K562 (cell line): ENCODE measurements around the gene PEX5L. TPM values are rescaled to one million over a fixed set of nuclear protein-coding genes. Genes with fewer than 3 reads are reported as not detected.

Experiments
- ATAC-seq: fragments of 200-7000 bp; cut with Tn5 transposase; 3 replicates; pipeline ENCODE4 v1.9.1; 2020; ENCODE audit warnings: moderate library complexity
- BruUV-seq: library from RNA; stranded (reverse); fragments of 400-500 nt; replicated peaks from 2 replicates; lab custom pipeline; 2021; lab: Mats Ljungman, UMichigan
- CTCF ChIA-PET: fragments of 300-600 bp; formaldehyde crosslinking; extraction: SDS; loops from one replicate; lab custom pipeline; 2021; ENCODE audit warnings: low intra/inter-chr PET ratio; lab: Yijun Ruan, JAX
- POLR2A ChIA-PET: fragments of 300-600, 350-650 bp; sonication (Branson Sonifier 250); formaldehyde crosslinking; extraction: SDS; loops from one replicate; lab custom pipeline; 2021; ENCODE audit warnings: antibody characterized with exemption, inconsistent platforms; lab: Yijun Ruan, JAX
- DNase-seq, 4 experiments: peaks; one replicate each; pipeline versions ENCODE4 v3.0.0 to v3.0.0-alpha.2; 2011 to 2018; ENCODE audit warnings: low spot score in 3 of 4, mixed read lengths in 3 of 4; ENCODE audit errors: extremely low read depth in 1 of 4
- FAIRE-seq: peaks from 2 replicates; lab custom pipeline; 2011; peaks lifted over from hg19 to GRCh38; lab: Jason Lieb, UNC
- H2AFZ ChIP-seq: 2 replicates; pipeline ENCODE4 v1.6.0; 2011; ENCODE audit warnings: low read depth, low read length, control low read depth, inconsistent platforms
- H3K27ac ChIP-seq: fragments of 200-600 bp; 3 replicates; pipeline ENCODE4 v1.8.0; 2011; ENCODE audit warnings: low read depth, mild to moderate bottlenecking, control low read depth, inconsistent platforms, low read length, moderate library complexity, mixed read lengths; ENCODE audit errors: extremely low read depth
- H3K27me3 ChIP-seq, 2 experiments: fragments of 300-600 bp in 1 of 2; 2 replicates in 1 of 2; 3 replicates in 1 of 2; pipeline versions ENCODE4 v1.6.0 to v1.8.0; 2011; ENCODE audit warnings: inconsistent platforms in 2 of 2, low read length in 2 of 2, mild to moderate bottlenecking in 1 of 2, mixed read lengths in 1 of 2, moderate library complexity in 1 of 2; ENCODE audit not compliant: control insufficient read depth in 2 of 2, insufficient read depth in 2 of 2
- H3K36me3 ChIP-seq: fragments of 300-600 bp; 3 replicates; pipeline ENCODE4 v1.8.0; 2011; ENCODE audit warnings: mild to moderate bottlenecking, low read length, inconsistent platforms; ENCODE audit not compliant: control insufficient read depth, insufficient read depth
- H3K4me1 ChIP-seq, 2 experiments: fragments of 200-600 bp in 1 of 2; replicated peaks in 1 of 2; 2 replicates in 1 of 2; 3 replicates in 1 of 2; pipeline versions ENCODE4 v1.5.1 to v1.8.0; 2011; ENCODE audit warnings: inconsistent platforms in 2 of 2, low read length in 2 of 2, mild to moderate bottlenecking in 1 of 2, mixed read lengths in 1 of 2, moderate library complexity in 1 of 2; ENCODE audit not compliant: control insufficient read depth in 2 of 2, insufficient read depth in 2 of 2
- H3K4me2 ChIP-seq: 2 replicates; pipeline ENCODE4 v1.6.1; 2011; ENCODE audit warnings: low read length, control low read depth, inconsistent platforms, mixed read lengths; ENCODE audit not compliant: insufficient read depth
- H3K4me3 ChIP-seq: fragments of 200-600 bp; sonication (generic), shearing (Covaris generic); 2 replicates; pipeline ENCODE4 v1.5.1; 2016; ENCODE audit warnings: control low read depth, inconsistent platforms
- H3K79me2 ChIP-seq: fragments of 200-600 bp; 3 replicates; pipeline ENCODE4 v1.8.0; 2011; ENCODE audit warnings: low read length, inconsistent platforms; ENCODE audit not compliant: control insufficient read depth, insufficient read depth
- H3K9ac ChIP-seq, 2 experiments: 2 replicates each; pipeline versions ENCODE4 v1.6.0 to v1.6.1; 2011; ENCODE audit warnings: low read depth in 2 of 2, low read length in 2 of 2, control low read depth in 1 of 2, inconsistent platforms in 1 of 2, mild to moderate bottlenecking in 1 of 2, mixed read lengths in 1 of 2; ENCODE audit not compliant: insufficient read depth in 1 of 2
- H3K9me1 ChIP-seq: one replicate; pipeline ENCODE4 v1.6.0; 2011; ENCODE audit warnings: inconsistent platforms, mild to moderate bottlenecking, low read length, moderate library complexity; ENCODE audit not compliant: control insufficient read depth, insufficient read depth
- H3K9me3 ChIP-seq: replicated peaks from 2 replicates; pipeline ENCODE4 v1.5.1; 2011; ENCODE audit warnings: low read depth, low read length, inconsistent platforms; ENCODE audit not compliant: control insufficient read depth, insufficient read depth
- H4K20me1 ChIP-seq: replicated peaks from 2 replicates; pipeline ENCODE4 v1.6.1; 2011; ENCODE audit warnings: low read length, inconsistent platforms, mixed read lengths; ENCODE audit not compliant: control insufficient read depth, insufficient read depth
- ATF1 ChIP-seq, 2 experiments: fragments of 450-650 bp in 1 of 2; IDR thresholded peaks; 2 replicates each; pipeline ENCODE4 v1.6.1; 2016; ENCODE audit warnings: missing compliant biosample characterization in 1 of 2, missing genetic modification characterization in 1 of 2
- BMI1 ChIP-seq: fragments of 150-350 bp; IDR thresholded peaks from 2 replicates; pipeline ENCODE4 v1.6.1; 2014; ENCODE audit warnings: low read length
- CHAMP1 ChIP-seq: fragments of 450-650 bp; IDR thresholded peaks from 2 replicates; pipeline ENCODE4 v1.6.1; 2016; ENCODE audit warnings: mild to moderate bottlenecking
- CTCFL ChIP-seq: IDR thresholded peaks from 2 replicates; pipeline ENCODE4 v1.6.1; 2011; ENCODE audit warnings: borderline replicate concordance, low read depth, mild to moderate bottlenecking, moderate library complexity, low read length; ENCODE audit not compliant: insufficient read depth, poor library complexity, severe bottlenecking
- HMGN3 ChIP-seq: IDR thresholded peaks from 2 replicates; pipeline ENCODE4 v1.6.1; 2011; ENCODE audit warnings: borderline replicate concordance, low read depth, mild to moderate bottlenecking, mixed read lengths, low read length; ENCODE audit not compliant: insufficient read length; ENCODE audit errors: extremely low read depth
- L3MBTL2 ChIP-seq: fragments of 450-650 bp; IDR thresholded peaks from 2 replicates; pipeline ENCODE4 v1.6.1; 2016; ENCODE audit warnings: mild to moderate bottlenecking, moderate library complexity
- NR2C1 ChIP-seq, 2 experiments: fragments of 450-650 bp; IDR thresholded peaks; 2 replicates each; pipeline ENCODE4 v1.6.1; 2017; ENCODE audit warnings: mild to moderate bottlenecking in 2 of 2, antibody characterized with exemption in 1 of 2, inconsistent platforms in 1 of 2, missing compliant biosample characterization in 1 of 2, missing genetic modification characterization in 1 of 2
- RBM39 ChIP-seq: fragments of 200-400 bp; formaldehyde crosslinking; optimal IDR thresholded peaks from 2 replicates; pipeline ENCODE3; 2018; ENCODE audit warnings: low read depth, low read length
- U2AF2 ChIP-seq: fragments of 200-400 bp; formaldehyde crosslinking; optimal IDR thresholded peaks from 2 replicates; pipeline ENCODE3; 2017; ENCODE audit warnings: low read depth, mild to moderate bottlenecking, low read length
- YBX1 ChIP-seq: fragments of 450-650 bp; IDR thresholded peaks from 2 replicates; pipeline ENCODE4 v1.7.1; 2016; ENCODE audit warnings: mild to moderate bottlenecking
- ZBTB8A ChIP-seq: fragments of 450-650 bp; IDR thresholded peaks from 2 replicates; pipeline ENCODE4 v1.6.1; 2018; ENCODE audit warnings: mild to moderate bottlenecking, moderate library complexity; ENCODE audit not compliant: partially characterized antibody
- ZFP30 ChIP-seq: fragments of 250-450 bp; sonication (Bioruptor Pico); IDR thresholded peaks from 2 replicates; pipeline ENCODE4 v1.8.0; 2022; ENCODE audit warnings: moderate library complexity, mild to moderate bottlenecking, inconsistent platforms, borderline replicate concordance
- ZNF175 ChIP-seq: fragments of 200-800 bp; sonication (Bioruptor generic); IDR thresholded peaks from 2 replicates; pipeline ENCODE4 v1.6.1; 2016; ENCODE audit warnings: low read depth, mild to moderate bottlenecking, missing genetic modification characterization, missing compliant biosample characterization
- ZNF444 ChIP-seq: fragments of 250-450 bp; sonication (Bioruptor Pico); IDR thresholded peaks from 2 replicates; pipeline ENCODE4 v1.4.0; 2020; ENCODE audit warnings: mild to moderate bottlenecking, moderate library complexity
- ZNF586 ChIP-seq: fragments of 450-650 bp; formaldehyde crosslinking; conservative IDR thresholded peaks from 2 replicates; pipeline ENCODE4 v1.4.0; 2020; ENCODE audit warnings: mild to moderate bottlenecking, moderate library complexity
- ZNF77 ChIP-seq: fragments of 250-450 bp; sonication (Bioruptor Pico); IDR thresholded peaks from 2 replicates; pipeline ENCODE4 v1.5.0; 2020
- WGBS: fragments of 100-300 bp; shearing (Covaris generic); methylation state at CpG from one replicate; pipeline ENCODE4 v1.1.6; 2016; ENCODE audit warnings: low coverage, mixed read lengths; ENCODE audit not compliant: insufficient coverage; ENCODE audit errors: missing lambda C conversion rate; 5-methylcytosine and 5-hydroxymethylcytosine counted together
- in situ Hi-C: fragments of 300-500 bp; cut with MboI; formaldehyde crosslinking; loops from 4 replicates; pipeline ENCODE4 v1.15.0; 2018; ENCODE audit warnings: inconsistent platforms, mixed read lengths
- intact Hi-C: fragments of 100-400 bp; cut with micrococcal nuclease; formaldehyde crosslinking; loops from 2 replicates; pipeline ENCODE4 v1.14.2; 2022
- polyA plus RNA-seq, 8 experiments: library from polyadenylated mRNA; depleted of rRNA in 4 of 8; stranded (reverse) in 5 of 8; unstranded in 3 of 8; fragments of >200 nt; fragmentation: Nextera tagmentation in 2 of 8; fragmentation: Illumina TruSeq in 1 of 8; extraction: Ambion mirVana in 2 of 8; extraction: Trizol in 1 of 8; gene quantifications; 2 replicates each; pipeline versions ENCODE4 v1.2.1 to v1.2.3, GENCODE V29; 2011 to 2014; ENCODE audit warnings: inconsistent platforms in 1 of 8, missing spikeins in 1 of 8
- total RNA-seq, 7 experiments: library from RNA; depleted of rRNA in 6 of 7; stranded (reverse); fragments of >200 nt in 6 of 7; fragmentation: Illumina TruSeq in 2 of 7; extraction: Trizol in 2 of 7; gene quantifications; 2 replicates each; pipeline versions ENCODE4 v1.2.1 to v1.2.3, GENCODE V29; 2011 to 2021; ENCODE audit warnings: low replicate concordance in 1 of 7

PEX5L gene
- total and polyA plus RNA-seq, 9 of the 15 experiments (the other 6 are each of a cell fraction or from before 2014, with no cell fraction given) = not detected

- intact Hi-C loops = no loop called here
- ChIA-PET POLR2A (no interaction called here), CTCF (no interaction called here)
Observed at GRCh38 chr3:180073561-180073960, 36.8 kb upstream of the PEX5L start.

GRCh38 chr3:180072786-180073185 is 36.0 kb upstream of the PEX5L start:
- DNase-seq (no peak), FAIRE-seq (no peak), ATAC-seq (no peak)
- H3K36me3 ChIP-seq = no peaks in the 10 kb centered on the region
- BruUV-seq = no TSS peak
- H3K9me1 ChIP-seq = no peaks in the 10 kb centered on the region
- in situ Hi-C loops (no loop called here), intact Hi-C loops (no loop called here)
- H3K27me3 ChIP-seq = no peaks in the 10 kb centered on the region
- H3K9me3 ChIP-seq = no peaks in the 10 kb centered on the region
- H3K4me2 ChIP-seq = no peak overlapping the region
- no peaks in the 10 kb centered on the region for H3K4me1 ChIP-seq
- H3K4me3 ChIP-seq = no peak overlapping the region
- no peak overlapping the region for H3K9ac ChIP-seq
- 0% methylated on average over 1 of the region's 1 CpG for WGBS
- no peak overlapping the region for H2AFZ ChIP-seq
- H3K27ac ChIP-seq = no peak overlapping the region
- ChIA-PET POLR2A (no interaction called here), CTCF (no interaction called here)
- H3K79me2 ChIP-seq = no peaks in the 10 kb centered on the region
- no peaks in the 10 kb centered on the region for H4K20me1 ChIP-seq
- no peak for TF ChIP-seq BMI1
- TF ChIP-seq ZFP30 = no peak
- TF ChIP-seq CHAMP1 = no peak
- TF ChIP-seq ZNF175 = no peak
- TF ChIP-seq YBX1 = no peak
- no peak for TF ChIP-seq NR2C1 (IDR thresholded peaks at IDR 0.05)
- no peak for TF ChIP-seq NR2C1 (tag; IDR thresholded peaks at IDR 0.05)
- TF ChIP-seq ZNF77 (CRISPR knock-in tag) = no peak
- no peak for TF ChIP-seq HMGN3
- TF ChIP-seq CTCFL = no peak
- no peak for TF ChIP-seq ZNF586 (CRISPR knock-in tag)

More at GRCh38 chr3:180073561-180073960, 36.8 kb upstream of the PEX5L start:
- Histone ChIP-seq H3K9me3 (no peaks in the 10 kb centered on the region), H3K4me2 (no peak overlapping the region), H3K9me1 (no peaks in the 10 kb centered on the region), H3K36me3 (no peaks in the 10 kb centered on the region), H2AFZ (no peak overlapping the region), H3K4me1 (no peaks in the 10 kb centered on the region), H3K9ac (no peak overlapping the region), H3K79me2 (no peaks in the 10 kb centered on the region), H3K4me3 (no peak overlapping the region), H4K20me1 (no peaks in the 10 kb centered on the region), H3K27me3 (no peaks in the 10 kb centered on the region), H3K27ac (no peak overlapping the region)
- DNase-seq (no peak), ATAC-seq (no peak), FAIRE-seq (no peak)
- in situ Hi-C loops = no loop called here
- BruUV-seq = no TSS peak
- TF ChIP-seq ZBTB8A (no peak), L3MBTL2 (no peak), U2AF2 (no peak), ATF1 (CRISPR knock-in tag; IDR thresholded peaks at IDR 0.05) (no peak), ATF1 (tag; IDR thresholded peaks at IDR 0.05) (no peak), ZNF444 (no peak), RBM39 (no peak)
